Measurements from ENCODE around the gene PTPN11.
"Not testable (repeated sequence)": the region's sequence is repeated elsewhere in the genome, so short reads cannot be mapped to it uniquely, and the experiment has no call there.

The PTPN11 gene

DNA sequence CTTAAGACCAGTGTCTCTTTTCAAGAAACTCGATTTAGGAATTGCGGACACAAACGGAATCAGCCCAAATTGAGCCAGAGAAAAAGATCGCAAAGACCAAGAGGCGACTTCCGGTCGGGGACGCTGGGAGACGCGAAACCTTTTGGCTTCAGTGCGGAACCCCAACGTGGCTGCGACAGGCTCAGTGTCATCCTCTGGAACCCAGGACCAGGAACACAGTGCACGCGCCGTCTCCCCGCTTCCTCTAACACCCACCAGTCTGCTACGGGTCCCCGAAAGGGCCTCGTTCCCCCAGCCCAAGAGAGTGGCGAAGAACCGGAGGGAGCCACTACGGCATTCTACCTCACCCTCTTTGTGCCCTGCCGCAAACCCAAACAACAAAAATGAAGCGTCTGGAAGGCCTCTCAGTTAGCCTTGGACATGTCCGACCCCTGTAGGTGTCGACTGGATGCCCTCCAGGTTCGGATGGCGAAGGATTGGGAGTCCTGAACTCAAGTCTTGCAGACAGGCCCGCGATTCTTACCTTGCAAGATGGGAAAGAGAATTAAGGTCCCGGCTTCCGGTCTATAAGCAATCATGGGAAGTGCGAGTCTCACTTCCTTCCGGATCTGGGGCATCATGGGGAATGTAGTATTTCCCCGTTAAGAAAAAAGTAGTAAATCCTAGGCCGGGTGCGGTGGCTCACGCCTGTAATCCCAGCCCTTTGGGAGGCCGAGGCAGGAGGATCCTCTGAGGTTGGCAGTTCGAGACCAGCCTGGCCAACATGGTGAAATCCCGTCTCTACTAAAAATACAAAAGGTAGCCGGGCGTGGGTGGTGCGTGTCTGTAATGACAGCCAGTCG lies 9.5 kb upstream of the PTPN11 start, which contains the start of gene RPL6:
TSS of gene RPL6 (minus strand) at position 542 of the 842 bp plus-strand sequence. CDS start 949 bp downstream, outside the sequence.
- Histone ChIP-seq H3K9ac (peak within 1 kb of the TSS; percentile 70), H2AFZ (peak within 1 kb of the TSS; percentile 98), H3K36me3 (ENCODE audit: control insufficient read depth, insufficient read depth, low read length) (no peaks in the 10 kb centered on the region), H3K27ac (peak within 1 kb of the TSS; percentile 89), H3K9me3 (ENCODE audit: control insufficient read depth, low read length) (no peaks in the 10 kb centered on the region), H3K4me3 (ENCODE audit: low read depth, low read length) (peak within 1 kb of the TSS; percentile 94), H3K4me1 (peaks cover 3% of the 10 kb centered on the region), H3K79me2 (no peaks in the 10 kb centered on the region), H3K4me2 (ENCODE audit: low read length) (peak within 1 kb of the TSS; percentile 98), H3K27me3 (ENCODE audit: control insufficient read depth, insufficient read depth, low read length) (no peaks in the 10 kb centered on the region)
- TF ChIP-seq, protein P1, sequence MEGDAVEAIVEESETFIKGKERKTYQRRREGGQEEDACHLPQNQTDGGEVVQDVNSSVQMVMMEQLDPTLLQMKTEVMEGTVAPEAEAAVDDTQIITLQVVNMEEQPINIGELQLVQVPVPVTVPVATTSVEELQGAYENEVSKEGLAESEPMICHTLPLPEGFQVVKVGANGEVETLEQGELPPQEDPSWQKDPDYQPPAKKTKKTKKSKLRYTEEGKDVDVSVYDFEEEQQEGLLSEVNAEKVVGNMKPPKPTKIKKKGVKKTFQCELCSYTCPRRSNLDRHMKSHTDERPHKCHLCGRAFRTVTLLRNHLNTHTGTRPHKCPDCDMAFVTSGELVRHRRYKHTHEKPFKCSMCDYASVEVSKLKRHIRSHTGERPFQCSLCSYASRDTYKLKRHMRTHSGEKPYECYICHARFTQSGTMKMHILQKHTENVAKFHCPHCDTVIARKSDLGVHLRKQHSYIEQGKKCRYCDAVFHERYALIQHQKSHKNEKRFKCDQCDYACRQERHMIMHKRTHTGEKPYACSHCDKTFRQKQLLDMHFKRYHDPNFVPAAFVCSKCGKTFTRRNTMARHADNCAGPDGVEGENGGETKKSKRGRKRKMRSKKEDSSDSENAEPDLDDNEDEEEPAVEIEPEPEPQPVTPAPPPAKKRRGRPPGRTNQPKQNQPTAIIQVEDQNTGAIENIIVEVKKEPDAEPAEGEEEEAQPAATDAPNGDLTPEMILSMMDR (IDR thresholded peaks at IDR 0.05): no peak

DNA sequence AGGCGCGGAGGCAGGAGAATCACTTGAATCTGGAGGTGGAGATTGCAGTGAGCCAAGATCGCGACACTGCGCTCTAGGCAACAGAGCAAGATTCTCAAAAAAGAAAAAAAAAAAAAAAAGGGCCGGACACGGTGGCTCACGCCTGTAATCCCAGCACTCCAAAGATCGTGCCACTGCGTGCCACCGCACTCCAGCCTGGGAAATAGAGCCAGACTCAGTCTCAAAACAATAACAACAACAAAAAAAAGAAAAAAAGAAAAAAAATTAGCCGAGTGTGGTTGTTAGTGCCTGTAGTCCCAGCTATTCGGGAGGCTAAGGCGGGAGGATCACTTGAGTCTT lies 8.9 kb upstream of the PTPN11 start:
- Histone ChIP-seq H3K4me2 (ENCODE audit: low read length) (no peak overlapping the region), H3K27me3 (ENCODE audit: control insufficient read depth, insufficient read depth, low read length) (no peaks in the 10 kb centered on the region), H3K27ac (no peak overlapping the region), H3K79me2 (no peaks in the 10 kb centered on the region), H2AFZ (peak overlapping the region; percentile 98), H3K36me3 (ENCODE audit: control insufficient read depth, insufficient read depth, low read length) (no peaks in the 10 kb centered on the region), H3K4me1 (peaks cover 3% of the 10 kb centered on the region), H3K9ac (no peak overlapping the region), H3K9me3 (ENCODE audit: control insufficient read depth, low read length) (no peaks in the 10 kb centered on the region), H3K4me3 (ENCODE audit: low read depth, low read length) (no peak overlapping the region)
- TF ChIP-seq, protein P1 (IDR thresholded peaks at IDR 0.05): no peak

DNA sequence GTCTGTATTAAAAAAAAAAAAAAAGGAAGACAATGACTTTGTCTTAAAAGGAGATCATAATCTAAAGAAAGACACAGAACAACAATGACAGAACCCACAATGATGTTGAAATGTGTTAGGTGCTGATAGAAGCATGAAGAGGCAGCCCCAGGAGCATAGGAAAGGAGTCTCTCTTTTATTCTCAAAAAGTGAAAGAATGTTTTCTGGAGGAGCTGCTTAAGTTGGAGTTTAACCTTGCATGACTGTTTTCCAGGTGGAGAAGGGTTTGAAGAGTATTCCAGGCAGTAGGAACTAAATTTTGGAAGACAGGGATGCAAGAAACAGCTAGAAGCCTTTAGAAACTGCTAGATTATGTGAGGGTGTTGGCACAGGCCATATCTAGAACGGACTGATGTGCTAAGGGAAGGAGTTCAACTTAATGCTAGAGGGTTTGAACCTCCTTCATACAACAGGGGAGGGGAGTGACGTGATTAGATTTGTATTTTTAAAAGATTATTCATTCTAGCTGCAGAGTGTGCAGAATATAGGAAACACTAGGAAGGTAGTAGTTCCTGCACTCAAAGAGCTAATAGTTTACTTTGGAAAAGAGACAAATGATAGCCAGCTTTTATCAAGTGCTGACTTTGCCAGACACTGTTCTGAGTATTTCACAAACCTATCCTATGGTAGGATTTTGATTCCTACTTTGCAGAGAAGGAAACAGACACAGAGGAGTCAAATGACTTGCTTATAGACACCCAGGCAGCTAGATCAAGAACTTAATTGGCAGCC lies 4.7 kb upstream of the PTPN11 start:
- H3K4me3 ChIP-seq (ENCODE audit: low read depth, low read length): no peak overlapping the region
- no peak overlapping the region for H3K27ac ChIP-seq
- H3K36me3 ChIP-seq (ENCODE audit: control insufficient read depth, insufficient read depth, low read length): no peaks in the 10 kb centered on the region
- TF ChIP-seq, protein P1 (IDR thresholded peaks at IDR 0.05): no peak
- peaks cover 8% of the 10 kb centered on the region for H3K79me2 ChIP-seq
- no peaks in the 10 kb centered on the region for H3K9me3 ChIP-seq (ENCODE audit: control insufficient read depth, low read length)
- H3K4me2 ChIP-seq (ENCODE audit: low read length): no peak overlapping the region
- H3K27me3 ChIP-seq (ENCODE audit: control insufficient read depth, insufficient read depth, low read length): no peaks in the 10 kb centered on the region
- H2AFZ ChIP-seq: no peak overlapping the region
- H3K9ac ChIP-seq: no peak overlapping the region
- no peaks in the 10 kb centered on the region for H3K4me1 ChIP-seq

DNA sequence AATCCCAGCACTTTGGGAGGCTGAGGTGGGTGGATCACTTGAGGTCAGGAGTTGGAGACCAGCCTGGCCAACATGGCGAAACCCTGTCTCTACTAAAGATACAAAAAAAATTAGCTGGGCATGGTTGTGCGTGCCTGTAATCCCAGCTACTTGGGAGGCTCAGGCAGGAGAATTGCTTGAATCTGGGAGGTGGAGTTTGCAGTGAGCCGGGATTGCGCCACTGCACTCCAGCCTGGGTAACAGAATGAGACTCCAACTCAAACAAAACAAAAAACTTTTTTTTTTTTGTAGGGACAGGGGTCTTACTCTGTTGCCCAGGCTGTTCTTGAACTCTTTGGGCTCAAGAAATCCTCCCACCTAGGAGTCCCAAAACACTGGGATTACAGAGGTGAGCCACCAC lies 3.3 kb upstream of the PTPN11 start:
- peaks cover 16% of the 10 kb centered on the region for H3K79me2 ChIP-seq
- not testable (repeated sequence) for H3K4me3 ChIP-seq (ENCODE audit: low read depth, low read length); H3K4me2 ChIP-seq (ENCODE audit: low read length); H3K27ac ChIP-seq; H2AFZ ChIP-seq; H3K4me1 ChIP-seq; H3K9me3 ChIP-seq (ENCODE audit: control insufficient read depth, low read length); H3K27me3 ChIP-seq (ENCODE audit: control insufficient read depth, insufficient read depth, low read length); H3K9ac ChIP-seq; H3K36me3 ChIP-seq (ENCODE audit: control insufficient read depth, insufficient read depth, low read length)

DNA sequence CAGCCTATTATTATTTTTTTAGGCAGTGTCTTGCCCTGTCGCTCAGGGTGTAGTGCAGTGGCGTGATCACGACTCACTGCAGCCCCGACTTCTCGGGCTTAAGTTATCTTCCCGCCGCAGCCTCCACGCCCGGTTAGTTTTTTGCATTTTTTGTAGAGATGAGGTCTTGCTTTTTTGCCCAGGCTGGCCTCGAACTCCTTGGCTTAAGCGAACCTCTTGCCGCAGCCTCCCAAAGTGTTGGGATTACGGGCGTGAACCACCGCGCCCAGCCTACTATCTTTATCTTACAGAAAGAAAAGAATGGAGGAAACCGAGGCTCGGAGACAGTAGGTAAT lies 507 bp upstream of the PTPN11 start:
- H3K27ac ChIP-seq: peak overlapping the region; percentile 68
- H3K36me3 ChIP-seq (ENCODE audit: control insufficient read depth, insufficient read depth, low read length): no peaks in the 10 kb centered on the region
- H2AFZ ChIP-seq: peak overlapping the region; percentile 91
- H3K4me1 ChIP-seq: peaks cover 3% of the 10 kb centered on the region
- peak overlapping the region; percentile 97 for H3K4me3 ChIP-seq (ENCODE audit: low read depth, low read length)
- TF ChIP-seq, protein P1 (IDR thresholded peaks at IDR 0.05): no peak
- no peaks in the 10 kb centered on the region for H3K9me3 ChIP-seq (ENCODE audit: control insufficient read depth, low read length)
- peaks cover 16% of the 10 kb centered on the region for H3K79me2 ChIP-seq
- no peaks in the 10 kb centered on the region for H3K27me3 ChIP-seq (ENCODE audit: control insufficient read depth, insufficient read depth, low read length)
- H3K9ac ChIP-seq: peak overlapping the region; percentile 31
- H3K4me2 ChIP-seq (ENCODE audit: low read length): peak overlapping the region; percentile 99

Data from parathyroid adenoma (tissue), 2 donors.